GM10248 (cell line): ENCODE measurements around the gene CLBA1.
"Not testable (repeated sequence)": the region's sequence is repeated elsewhere in the genome, so short reads cannot be mapped to it uniquely, and the experiment has no call there.

Source experiments
- CTCF ChIA-PET: fragments of 300-600 bp; sonication (Branson Sonifier 250); formaldehyde crosslinking; extraction: SDS; loops from one replicate; lab custom pipeline; 2021; ENCODE audit warnings: antibody characterized with exemption; lab: Yijun Ruan, JAX
- POLR2A ChIA-PET: fragments of 350-650 bp; sonication (Branson Sonifier 250); formaldehyde crosslinking; extraction: SDS; loops from one replicate; lab custom pipeline; 2020; ENCODE audit warnings: antibody characterized with exemption; lab: Yijun Ruan, JAX
- DNase-seq: peaks from one replicate; pipeline ENCODE4 v3.0.0; 2012; ENCODE audit errors: extremely low spot score
- CTCF ChIP-seq: IDR thresholded peaks from 2 replicates; pipeline ENCODE4 v1.5.1; 2012; ENCODE audit warnings: mild to moderate bottlenecking, low read depth; ENCODE audit errors: extremely low read depth, missing control alignments, control extremely low read depth

CLBA1 gene

GRCh38 chr14:105034315-105035039 is 48.9 kb downstream of the CLBA1 start:
- TF ChIP-seq CTCF, result no peak
- ChIA-PET CTCF (interaction anchor here (0.9 to 4.3 kb wide), 5 partner anchors 8 to 53 kb away, joined by 3 to 34 read pairs (median 4); no protein-coding TSS in a partner anchor), POLR2A (no interaction called here)
- no peak for DNase-seq

GRCh38 chr14:105035616-105036015 is 50.0 kb downstream of the CLBA1 start:
- DNase-seq, POLR2A ChIA-PET: not testable (repeated sequence)
- CTCF ChIA-PET, result interaction anchor here (0.7 to 4.3 kb wide), 5 partner anchors 8 to 55 kb away, joined by 3 to 34 read pairs (median 4); no protein-coding TSS in a partner anchor

GRCh38 chr14:105039458-105040205 is 54.0 kb downstream of the CLBA1 start:
- ChIA-PET CTCF (interaction anchor here (1.4 to 12.9 kb wide), 2 partner anchors 65 to 70 kb away, joined by 3 to 177 read pairs; no protein-coding TSS in a partner anchor), POLR2A (no interaction called here)
- no peak for TF ChIP-seq CTCF
- DNase-seq, result no peak

GRCh38 chr14:105041841-105042765 is 56.5 kb downstream of the CLBA1 start:
- CTCF ChIA-PET, result interaction anchor here (0.7 to 12.9 kb wide), 9 partner anchors 10 to 273 kb away, joined by 3 to 177 read pairs (median 5); partner anchors contain the start of gene GPR132
- POLR2A ChIA-PET, result interaction anchor here (1.0 kb wide), 1 partner anchor 21 kb away, joined by 4 read pairs; the partner anchor contains the start of gene CDCA4
- no peak for DNase-seq
- TF ChIP-seq CTCF, result no peak

DNA sequence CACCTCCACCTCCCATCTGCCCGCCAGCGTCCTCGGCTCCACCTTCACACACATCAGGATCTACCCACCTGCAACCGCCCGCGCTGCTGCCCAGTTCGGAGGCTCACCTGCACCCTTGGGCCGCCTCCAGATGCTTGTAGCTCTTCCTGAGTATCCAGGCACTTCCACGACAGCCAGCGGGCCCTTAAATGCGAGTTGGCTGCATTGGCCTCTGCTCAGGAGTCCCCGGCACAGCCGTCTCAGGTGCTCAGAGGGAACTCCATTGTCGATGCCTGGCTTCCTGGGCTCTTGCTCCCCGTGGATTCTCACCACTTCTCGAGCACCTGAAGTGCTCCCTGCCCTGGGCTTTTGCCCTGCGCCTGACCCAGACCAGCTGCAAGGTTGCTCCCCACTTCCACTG is 57.2 kb downstream of the CLBA1 start:
- POLR2A ChIA-PET, result no interaction called here
- DNase-seq, result no peak
- CTCF ChIA-PET, result interaction anchor here (1.1 to 12.9 kb wide), 9 partner anchors 14 to 274 kb away, joined by 3 to 177 read pairs (median 5); partner anchors contain the start of gene GPR132
- no peak for TF ChIP-seq CTCF

GRCh38 chr14:105043641-105044040 is 58.1 kb downstream of the CLBA1 start:
- ChIA-PET POLR2A (no interaction called here), CTCF (interaction anchor here (1.1 to 12.9 kb wide), 9 partner anchors 8 to 149 kb away, joined by 4 to 177 read pairs (median 30); partner anchors contain the start of genes CDCA4 and GPR132)
- DNase-seq, result no peak
- TF ChIP-seq CTCF, result no peak
